ENCODE measurements around the gene BSN.

GRCh38 chr3:49539659-49540560 is 14.4 kb upstream of the BSN start:
- TF ChIP-seq, protein P1, sequence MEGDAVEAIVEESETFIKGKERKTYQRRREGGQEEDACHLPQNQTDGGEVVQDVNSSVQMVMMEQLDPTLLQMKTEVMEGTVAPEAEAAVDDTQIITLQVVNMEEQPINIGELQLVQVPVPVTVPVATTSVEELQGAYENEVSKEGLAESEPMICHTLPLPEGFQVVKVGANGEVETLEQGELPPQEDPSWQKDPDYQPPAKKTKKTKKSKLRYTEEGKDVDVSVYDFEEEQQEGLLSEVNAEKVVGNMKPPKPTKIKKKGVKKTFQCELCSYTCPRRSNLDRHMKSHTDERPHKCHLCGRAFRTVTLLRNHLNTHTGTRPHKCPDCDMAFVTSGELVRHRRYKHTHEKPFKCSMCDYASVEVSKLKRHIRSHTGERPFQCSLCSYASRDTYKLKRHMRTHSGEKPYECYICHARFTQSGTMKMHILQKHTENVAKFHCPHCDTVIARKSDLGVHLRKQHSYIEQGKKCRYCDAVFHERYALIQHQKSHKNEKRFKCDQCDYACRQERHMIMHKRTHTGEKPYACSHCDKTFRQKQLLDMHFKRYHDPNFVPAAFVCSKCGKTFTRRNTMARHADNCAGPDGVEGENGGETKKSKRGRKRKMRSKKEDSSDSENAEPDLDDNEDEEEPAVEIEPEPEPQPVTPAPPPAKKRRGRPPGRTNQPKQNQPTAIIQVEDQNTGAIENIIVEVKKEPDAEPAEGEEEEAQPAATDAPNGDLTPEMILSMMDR (IDR thresholded peaks at IDR 0.05; ENCODE audit: low read depth, low read length): peak; percentile 75
- peak; percentile 12 for TF ChIP-seq POLR2A (IDR thresholded peaks at IDR 0.05; ENCODE audit: extremely low read depth, insufficient read length)
- TF ChIP-seq MAX (IDR thresholded peaks at IDR 0.05; ENCODE audit: low read depth, low read length): no peak

All from NB4 (cell line).